Neural progenitor cell (in vitro differentiated cells): ENCODE results near the gene CARD19. TPM values are rescaled to one million over a fixed set of nuclear protein-coding genes. Genes with fewer than 3 reads are reported as not detected.

ENCODE experiments used
- DNase-seq: peaks from one replicate; pipeline ENCODE4 v3.0.0-alpha.2; 2016; ENCODE audit warnings: low spot score
- H2AFZ ChIP-seq: fragments of 200-600 bp; sonication (generic); replicated peaks from 2 replicates; pipeline ENCODE4 v1.6.1; 2016; ENCODE audit warnings: antibody characterized with exemption
- H3F3A ChIP-seq: fragments of 200-600 bp; sonication (generic); 2 replicates; pipeline ENCODE4 v1.6.1; 2016; ENCODE audit warnings: antibody characterized with exemption, low read depth
- H3K27ac ChIP-seq: fragments of 200-600 bp; sonication (generic); 2 replicates; pipeline ENCODE4 v1.5.1; 2016; ENCODE audit warnings: mild to moderate bottlenecking
- H3K27me3 ChIP-seq: fragments of 200-600 bp; sonication (generic); 2 replicates; pipeline ENCODE4 v1.6.1; 2016; ENCODE audit warnings: mild to moderate bottlenecking, moderate library complexity
- H3K36me3 ChIP-seq: fragments of 200-600 bp; sonication (generic); 2 replicates; pipeline ENCODE4 v1.5.1; 2016
- H3K4me1 ChIP-seq: fragments of 200-600 bp; sonication (generic); 2 replicates; pipeline ENCODE4 v1.6.1; 2016; ENCODE audit warnings: mixed run types
- H3K4me2 ChIP-seq: fragments of 200-600 bp; sonication (generic); 2 replicates; pipeline ENCODE4 v1.6.1; 2016
- H3K4me3 ChIP-seq: fragments of 200-600 bp; sonication (generic); 2 replicates; pipeline ENCODE4 v1.5.1; 2016
- H3K79me2 ChIP-seq: fragments of 200-600 bp; sonication (generic); 2 replicates; pipeline ENCODE4 v1.6.1; 2016; ENCODE audit warnings: low read depth
- H3K9ac ChIP-seq: fragments of 200-600 bp; sonication (generic); 2 replicates; pipeline ENCODE4 v1.6.1; 2016
- H3K9me3 ChIP-seq: fragments of 200-600 bp; sonication (generic); 2 replicates; pipeline ENCODE4 v1.5.1; 2016; ENCODE audit warnings: low read depth
- H4K20me1 ChIP-seq: fragments of 200-600 bp; sonication (generic); 2 replicates; pipeline ENCODE4 v1.6.1; 2016; ENCODE audit warnings: low read depth
- H3K27ac Mint-ChIP-seq: 3 replicates; pipeline ENCODE4 v1.8.0; 2021; ENCODE audit warnings: mixed read lengths
- H3K27me3 Mint-ChIP-seq: 2 replicates; pipeline ENCODE4 v1.8.0; 2022; ENCODE audit warnings: low read depth, mild to moderate bottlenecking, inconsistent platforms, moderate library complexity, mixed read lengths; ENCODE audit not compliant: insufficient read depth
- H3K36me3 Mint-ChIP-seq: 3 replicates; pipeline ENCODE4 v1.8.0; 2021; ENCODE audit warnings: mixed read lengths
- H3K4me1 Mint-ChIP-seq: 3 replicates; pipeline ENCODE4 v1.8.0; 2021; ENCODE audit warnings: mixed read lengths
- H3K4me3 Mint-ChIP-seq: 3 replicates; pipeline ENCODE4 v1.8.0; 2021; ENCODE audit warnings: mild to moderate bottlenecking, moderate library complexity, mixed read lengths
- H3K9me3 Mint-ChIP-seq: 3 replicates; pipeline ENCODE4 v1.8.0; 2020; ENCODE audit warnings: mixed read lengths
- CTCF ChIP-seq: fragments of 200-600 bp; sonication (generic); IDR thresholded peaks from 2 replicates; pipeline ENCODE4 v1.5.1; 2017; ENCODE audit warnings: antibody characterized with exemption, mild to moderate bottlenecking
- EZH2 ChIP-seq: fragments of 200-600 bp; sonication (generic); IDR thresholded peaks from 2 replicates; pipeline ENCODE4 v1.6.1; 2017; ENCODE audit warnings: antibody characterized with exemption, mild to moderate bottlenecking, moderate library complexity
- total RNA-seq: library from RNA; depleted of rRNA; stranded (reverse); fragments of >200 nt; gene quantifications from 2 replicates; pipeline ENCODE4 v1.2.3, GENCODE V29; 2015; ENCODE audit warnings: low replicate concordance

Gene CARD19
- total RNA-seq, 1 donor from 2014 or later = 12.3 TPM

- no peaks in the 10 kb centered on the region for H3F3A ChIP-seq
- no peak overlapping the region for H3K27ac ChIP-seq
- H3K27me3 ChIP-seq = no peaks in the 10 kb centered on the region
- H3K9me3 ChIP-seq = no peaks in the 10 kb centered on the region
- Mint-ChIP-seq H3K36me3 (no peaks in the 10 kb centered on the region), H3K4me1 (peaks cover 27% of the 10 kb centered on the region), H3K9me3 (no peaks in the 10 kb centered on the region), H3K27me3 (peaks cover 5% of the 10 kb centered on the region), H3K27ac (no peak overlapping the region), H3K4me3 (no peak overlapping the region)
- no peak overlapping the region for H3K9ac ChIP-seq
- H3K79me2 ChIP-seq = no peaks in the 10 kb centered on the region
- H2AFZ ChIP-seq = no peak overlapping the region
- TF ChIP-seq CTCF (no peak), EZH2 (no peak)
- H4K20me1 ChIP-seq = no peaks in the 10 kb centered on the region
- no peak for DNase-seq
- H3K4me2 ChIP-seq = no peak overlapping the region
- H3K36me3 ChIP-seq = no peaks in the 10 kb centered on the region
- H3K4me1 ChIP-seq = no peaks in the 10 kb centered on the region
- no peak overlapping the region for H3K4me3 ChIP-seq
Measured at GRCh38 chr9:93161786-93162562, 66.0 kb downstream of the CARD19 start.

Other genes with a start within 250 kb of the CARD19 start
- gene ZNF484, start 218.2 kb upstream of the CARD19 start, total RNA-seq = 24.3 and 36.9 TPM in 2 replicates
- gene FGD3, start 148.7 kb upstream of the CARD19 start, total RNA-seq = 0.56 and 0.68 TPM in 2 replicates
- gene SUSD3, start 37.5 kb upstream of the CARD19 start, total RNA-seq = 1.8 TPM in 1 of 2 replicates, not detected in the other
- 3.9 and 27.3 TPM in 2 replicates for gene NINJ1, start 38.0 kb downstream of the CARD19 start, total RNA-seq
- 6.2 and 16.7 TPM in 2 replicates for gene WNK2, start 87.9 kb downstream of the CARD19 start, total RNA-seq